Kidney glomerular epithelial cell (primary cell): ENCODE measurements around the gene RAD23B.
"Not testable (repeated sequence)": the region's sequence is repeated elsewhere in the genome, so short reads cannot be mapped to it uniquely, and the experiment has no call there.

Experiments used
- DNase-seq: peaks from one replicate; lab custom pipeline; 2025; lab: John Stamatoyannopoulos, UW

The RAD23B gene

DNA sequence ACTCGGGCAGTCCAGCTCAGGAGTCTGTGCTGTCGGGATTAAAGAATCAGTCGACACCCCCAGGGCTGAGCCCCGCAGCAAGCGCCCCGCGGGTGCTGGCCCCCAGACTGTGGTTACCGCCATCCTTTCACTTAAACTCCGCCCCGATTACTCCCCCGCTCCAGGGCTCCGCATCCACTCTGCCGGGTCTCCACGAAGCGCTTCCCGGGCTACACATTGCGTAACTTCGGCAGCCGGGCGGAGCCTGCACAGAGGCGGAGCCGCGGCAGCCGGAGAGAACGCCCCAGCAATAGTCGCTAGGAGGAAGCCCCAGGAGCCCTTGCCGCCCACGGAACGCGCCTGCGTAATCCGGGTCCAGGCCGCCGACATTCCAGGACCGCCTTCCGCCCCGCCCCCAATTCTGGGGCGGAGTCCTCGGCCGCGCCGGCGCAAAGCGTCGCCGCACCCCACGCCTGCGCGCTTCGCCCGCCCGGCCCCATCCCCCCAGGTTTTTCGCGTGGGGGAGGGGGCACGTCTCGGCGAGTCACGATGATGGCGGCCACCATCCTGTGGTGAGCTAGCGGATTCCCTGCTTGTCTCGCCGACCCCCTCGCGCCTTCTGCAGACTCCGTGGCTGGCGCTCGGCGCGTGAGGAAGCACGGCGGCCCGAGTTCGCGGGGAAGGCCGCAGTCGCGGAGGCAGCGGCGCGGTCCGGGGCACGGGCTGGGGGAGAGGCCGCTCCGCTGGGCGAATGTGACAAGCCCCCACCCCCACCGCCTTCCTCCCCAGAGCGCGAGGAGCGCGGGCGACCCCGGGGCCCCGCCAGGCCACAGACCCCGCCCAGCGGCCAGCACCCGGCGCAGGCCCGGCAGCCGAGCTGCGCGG is at the start of gene RAD23B:
TSS of gene RAD23B (plus strand) at position 521 of the 864 bp plus-strand sequence. CDS start 351 bp downstream, outside the sequence.
- DNase-seq: peak; percentile 99

- DNase-seq: no peak
Observed at GRCh38 chr9:107235765-107236442, 47.2 kb upstream of the RAD23B start.

- DNase-seq: no peak
Observed at GRCh38 chr9:107237873-107238272, 45.2 kb upstream of the RAD23B start.

DNA sequence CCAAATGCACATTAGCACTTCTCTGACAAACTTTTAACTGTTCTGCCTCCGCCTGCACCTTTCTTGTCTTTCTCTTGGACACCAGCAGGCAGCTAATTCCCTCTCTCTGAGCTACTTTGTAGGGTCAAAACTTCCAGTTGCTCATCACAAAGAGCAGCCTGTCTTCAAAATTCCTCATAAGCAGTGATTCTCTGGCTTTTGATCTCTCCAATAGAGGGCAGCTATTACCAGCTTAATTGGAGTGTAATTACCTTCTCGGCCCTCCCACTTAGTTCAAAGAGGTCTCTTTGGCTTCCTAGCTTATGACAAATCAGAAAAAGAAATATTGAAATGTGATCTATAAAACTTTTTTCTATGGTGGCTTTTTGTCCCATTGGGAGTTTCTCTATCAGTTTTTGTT is 43.6 kb upstream of the RAD23B start:
- DNase-seq: peak; percentile 66

DNA sequence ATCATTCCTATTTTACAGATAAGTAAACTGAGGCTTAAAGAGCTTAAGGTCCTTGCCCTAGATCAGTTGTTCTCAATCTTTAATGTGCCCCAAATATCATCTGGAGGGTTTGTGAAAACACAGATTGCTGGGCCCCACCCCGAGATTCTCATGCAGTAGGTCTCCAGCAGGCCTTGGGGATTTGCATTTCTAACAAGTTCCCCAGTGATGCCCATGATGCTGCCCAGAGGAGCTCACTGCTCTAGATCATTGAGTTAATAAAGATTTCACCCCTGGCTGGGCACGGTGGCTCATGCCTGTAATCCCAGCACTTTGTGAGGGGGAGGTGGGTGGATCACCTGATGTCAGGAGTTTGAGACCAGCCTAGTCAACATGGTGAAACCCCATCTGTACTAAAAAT is 42.8 kb upstream of the RAD23B start:
- no peak for DNase-seq

DNA sequence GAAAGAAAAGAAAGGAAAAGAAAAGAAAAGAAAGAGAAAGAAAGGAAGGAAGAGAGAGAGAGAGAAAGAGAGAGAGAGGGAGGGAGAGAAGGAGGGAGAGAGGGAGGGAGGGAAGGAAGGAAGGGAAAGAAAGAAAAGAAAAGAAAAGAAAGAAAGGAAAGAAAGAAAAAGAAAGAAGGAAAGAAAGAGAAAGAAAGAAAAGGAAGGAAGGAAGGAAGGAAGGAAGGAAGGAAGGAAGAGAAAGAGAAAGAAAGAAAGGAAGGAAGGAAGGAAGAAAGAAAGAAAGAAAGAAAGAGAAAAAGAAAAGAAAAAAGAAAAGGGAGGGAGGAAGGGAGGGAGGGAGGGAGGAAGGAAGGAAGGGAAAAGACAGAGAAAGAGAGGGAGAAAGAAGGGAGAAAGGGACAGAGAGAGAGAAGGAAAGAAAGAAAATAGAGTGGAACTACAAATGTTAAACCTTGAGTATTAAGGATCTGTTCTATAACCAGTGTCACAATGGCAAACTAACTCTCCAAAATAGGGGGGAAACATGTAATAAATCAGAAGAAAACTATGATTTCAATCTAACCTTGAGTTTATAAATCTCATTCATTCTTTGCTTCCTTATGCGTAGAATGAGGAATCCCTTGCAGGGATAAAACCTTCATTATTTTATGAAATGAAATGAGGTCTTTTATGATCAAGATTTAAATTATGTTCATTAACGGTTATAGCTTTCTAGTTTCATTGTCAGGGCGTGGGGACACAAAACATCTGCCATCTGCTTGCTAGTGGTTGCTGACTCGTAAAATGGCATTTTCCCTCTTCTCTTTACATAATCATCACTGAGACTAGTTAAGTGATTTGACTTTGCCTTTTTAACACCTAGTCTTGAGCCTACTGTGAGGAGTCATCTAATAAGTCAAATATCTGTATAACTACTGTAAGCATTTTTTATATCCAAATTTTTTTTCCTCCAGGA is 40.7 kb upstream of the RAD23B start:
- no peak for DNase-seq

DNA sequence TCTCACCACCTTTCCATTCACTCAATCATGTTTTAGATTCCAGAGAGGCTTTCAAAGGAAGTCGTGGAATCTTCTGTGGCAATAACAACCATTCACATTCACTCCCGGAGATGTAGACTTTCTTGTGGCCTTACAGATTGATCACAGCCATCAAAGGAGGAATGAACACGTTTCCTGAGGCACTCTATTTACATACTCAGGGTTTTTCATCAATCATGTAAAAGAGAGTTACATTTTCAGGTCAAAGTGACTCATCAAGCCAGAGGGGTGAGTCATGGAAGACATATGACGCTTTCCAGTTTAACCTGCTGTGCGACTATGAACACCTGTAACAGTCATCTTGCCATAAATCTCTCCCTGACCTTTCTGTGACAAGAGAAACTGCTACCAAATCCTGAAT is 39.3 kb upstream of the RAD23B start:
- peak; percentile 55 for DNase-seq

DNA sequence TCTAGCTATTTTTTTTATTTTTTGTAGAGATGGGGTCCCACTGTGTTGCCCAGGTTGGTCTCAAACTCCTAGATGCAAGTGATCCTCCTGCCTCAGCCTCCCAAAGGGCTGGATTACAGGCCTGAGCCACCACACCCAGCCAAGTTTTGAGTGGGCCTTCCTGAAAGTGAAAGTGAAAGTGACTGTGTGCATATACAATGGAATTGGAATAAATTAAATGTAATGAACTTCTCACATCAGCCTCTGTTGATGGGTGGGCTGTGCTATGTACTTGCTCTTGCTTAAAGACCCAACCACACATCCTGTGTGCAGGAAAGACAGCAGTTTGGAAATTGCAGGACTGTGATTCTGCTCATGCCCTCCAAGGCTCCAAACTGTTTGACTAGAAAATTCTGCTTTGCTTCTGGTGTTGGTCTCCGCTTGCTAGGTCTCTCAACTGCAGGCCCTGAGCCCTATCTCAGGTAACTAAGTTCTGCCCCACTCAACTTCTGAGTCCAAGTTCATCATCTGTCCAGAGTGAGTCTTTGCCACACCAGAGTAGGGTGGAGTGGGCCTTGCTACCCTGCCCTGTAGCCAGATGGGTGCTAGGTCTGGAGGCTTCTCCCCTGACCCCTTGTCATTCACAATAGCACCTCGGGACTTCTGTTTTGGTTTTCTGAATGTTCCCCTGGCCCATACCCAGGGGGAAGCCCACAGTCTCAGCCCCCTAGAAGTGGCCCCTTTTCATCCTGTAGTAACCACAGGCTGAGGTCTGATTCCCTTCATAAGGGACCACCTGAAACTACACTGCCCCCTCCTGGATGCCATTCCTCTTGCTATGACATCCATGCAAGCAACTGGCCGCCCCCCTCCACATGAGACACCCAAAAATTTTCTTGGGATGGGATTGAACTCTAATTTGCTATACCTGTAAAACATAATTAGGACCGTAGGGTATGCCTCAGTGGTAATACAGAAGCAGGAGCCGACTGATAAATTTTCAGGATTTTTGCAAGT is 36.5 kb upstream of the RAD23B start:
- DNase-seq: no peak

DNA sequence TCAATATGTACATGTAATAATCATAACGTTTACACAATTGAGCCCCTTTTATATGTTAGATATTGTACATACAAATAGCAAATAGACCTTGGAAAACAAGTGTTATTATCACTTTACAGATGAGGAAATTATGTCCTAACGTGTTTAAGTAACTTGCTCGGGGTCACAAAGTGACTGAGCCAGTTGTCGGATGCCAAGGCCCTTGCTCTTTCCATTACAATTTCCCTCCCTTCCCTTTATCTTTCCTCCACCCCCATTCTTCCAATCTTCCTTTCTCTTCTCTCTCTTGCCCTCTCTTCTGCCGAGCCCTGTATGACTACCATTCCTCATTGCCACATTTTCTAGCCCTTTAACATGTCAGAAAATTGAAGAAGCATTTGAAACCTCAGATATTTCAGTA is 34.4 kb upstream of the RAD23B start:
- DNase-seq: no peak

- DNase-seq: peak; percentile 11
Observed at GRCh38 chr9:107249131-107249533, 33.9 kb upstream of the RAD23B start.

DNA sequence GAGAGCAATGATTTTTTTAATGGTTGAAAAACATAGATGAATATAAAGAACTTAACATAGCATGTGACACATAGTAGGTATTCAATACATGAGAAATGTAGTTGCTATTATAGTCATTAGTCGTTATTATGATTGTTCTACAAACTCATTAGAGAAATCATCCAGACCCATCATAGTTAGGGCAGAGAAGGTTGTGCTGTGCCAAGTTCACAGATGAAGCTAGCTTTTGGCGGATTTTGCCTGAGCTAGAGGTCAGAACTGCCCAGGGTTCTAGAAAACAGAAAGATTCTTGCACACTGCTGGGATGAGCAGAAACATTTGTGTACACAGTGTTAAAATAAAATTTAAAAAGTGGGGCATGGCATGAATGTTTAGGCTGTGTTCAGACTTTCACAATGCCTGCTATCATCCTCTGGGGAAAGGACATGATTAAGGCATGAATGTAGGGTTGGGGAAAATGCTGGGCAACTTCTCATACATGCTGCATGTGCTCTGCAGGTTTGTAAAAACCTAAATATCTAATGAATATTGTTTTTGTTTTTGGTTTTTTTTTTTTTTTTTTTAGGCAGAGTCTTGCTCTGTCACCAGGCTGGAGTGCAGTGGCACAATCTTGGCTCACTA is 33.3 kb upstream of the RAD23B start:
- no peak for DNase-seq

- DNase-seq: peak; percentile 58
Observed at GRCh38 chr9:107251756-107252322, 31.2 kb upstream of the RAD23B start.

DNA sequence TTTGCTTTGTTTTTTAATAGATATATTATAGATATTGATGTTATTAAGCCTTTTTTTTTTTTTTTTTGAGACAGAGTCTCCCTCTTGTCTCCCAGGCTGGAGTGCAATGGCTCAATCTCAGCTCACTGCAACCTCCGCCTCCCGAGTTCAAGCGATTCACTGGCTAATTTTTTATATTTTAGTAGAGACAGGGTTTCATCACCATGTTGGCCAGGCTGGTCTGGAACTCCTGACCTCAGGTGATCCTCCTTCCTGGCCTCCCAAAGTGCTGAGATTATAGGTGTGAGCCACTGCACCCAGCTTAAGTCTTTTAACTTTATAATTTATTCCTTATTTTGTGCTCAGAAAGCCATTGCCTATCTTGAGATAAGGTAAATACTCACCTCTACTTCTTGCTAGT is 24.2 kb upstream of the RAD23B start:
- DNase-seq: no peak

- not testable (repeated sequence) for DNase-seq
Observed at GRCh38 chr9:107259751-107260313, 23.2 kb upstream of the RAD23B start.

DNA sequence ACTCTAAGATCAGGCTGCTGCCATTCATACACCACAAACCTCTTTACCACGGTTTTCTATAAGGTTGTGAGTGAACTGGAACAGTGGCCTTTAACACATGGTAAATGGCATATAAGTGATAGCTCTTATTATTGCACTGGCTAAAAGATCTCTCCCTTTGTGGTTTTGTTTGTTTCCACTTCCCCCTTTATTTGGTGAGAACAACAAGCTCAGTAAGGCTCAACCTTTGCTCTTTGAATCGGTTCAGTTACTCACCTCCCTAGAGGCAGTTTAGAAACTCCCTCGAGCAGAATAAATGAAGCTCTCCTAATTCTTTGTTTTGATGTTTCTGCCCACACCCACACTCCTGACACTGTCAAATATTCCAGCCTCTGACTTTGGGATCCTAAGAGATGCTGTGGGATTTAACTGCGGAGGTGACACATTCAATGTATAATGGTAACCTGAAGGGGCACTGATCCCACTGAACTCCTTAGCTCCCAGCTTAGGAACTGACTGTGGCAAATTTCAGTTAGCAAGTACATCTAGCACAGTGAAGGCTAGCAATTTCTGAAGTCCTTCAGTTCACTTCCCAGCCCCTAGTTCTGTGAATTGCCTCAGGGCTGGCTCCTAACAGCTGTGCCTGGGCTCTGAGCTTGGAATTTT is 22.5 kb upstream of the RAD23B start:
- DNase-seq: no peak

DNA sequence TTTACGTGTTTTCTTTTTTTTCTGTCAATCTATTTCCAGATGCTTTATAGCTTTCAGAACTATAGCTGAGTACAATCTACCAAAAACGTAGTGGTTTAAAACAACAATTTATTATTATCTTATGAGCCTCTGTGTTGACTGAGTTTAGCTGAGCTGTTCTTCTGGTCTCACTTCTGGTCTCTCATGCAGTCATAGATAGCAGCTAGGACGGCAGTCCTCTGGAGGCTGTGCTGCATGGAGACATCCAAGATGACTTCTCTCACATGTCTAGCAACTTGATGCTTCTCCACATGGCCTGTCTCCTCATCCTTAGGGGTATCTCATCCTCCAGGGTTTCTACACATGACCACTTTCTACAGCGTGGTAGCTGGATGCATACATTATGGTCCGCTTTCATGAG is 22.0 kb upstream of the RAD23B start:
- no peak for DNase-seq

GRCh38 chr9:107263289-107263688 is 19.8 kb upstream of the RAD23B start:
- no peak for DNase-seq

DNA sequence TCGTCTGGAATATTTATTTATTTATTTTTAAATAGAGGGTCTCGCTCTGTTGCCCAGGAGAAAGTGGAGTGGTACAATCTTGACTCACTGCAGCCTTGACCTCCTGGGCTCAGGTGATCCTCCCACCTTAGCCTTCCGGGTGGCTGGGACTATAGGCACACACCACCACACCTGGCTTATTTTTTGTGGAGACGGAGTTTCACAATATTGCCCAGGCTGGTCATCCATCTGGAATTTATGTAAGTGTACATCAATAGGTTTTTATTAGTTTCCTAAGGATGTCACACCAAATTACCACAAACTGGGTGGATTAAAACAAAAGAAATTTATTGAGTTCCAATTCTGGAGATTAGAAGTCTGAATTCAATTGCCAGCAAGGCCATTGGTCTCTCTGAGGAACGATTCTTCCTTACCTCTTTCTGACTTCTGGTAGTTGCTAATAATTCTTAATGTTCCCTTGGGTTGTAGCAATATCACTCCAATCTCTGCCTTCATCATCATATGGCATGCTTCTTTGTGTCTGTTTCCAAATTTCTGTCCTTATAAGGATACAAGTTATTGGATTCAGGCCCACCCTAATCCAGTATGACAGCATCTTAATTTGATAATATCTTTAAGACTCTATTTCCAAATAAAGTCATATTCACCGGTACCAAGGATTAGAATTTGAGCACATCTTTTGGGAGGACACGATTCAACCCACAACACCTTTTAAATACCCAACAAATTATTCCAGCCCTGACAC is 16.3 kb upstream of the RAD23B start:
- no peak for DNase-seq

GRCh38 chr9:107268560-107268959 is 14.5 kb upstream of the RAD23B start:
- DNase-seq: no peak
